NCI-H526 (cell line): Measurements from ENCODE around the gene CCDC144A.
"Not testable (repeated sequence)": the region's sequence is repeated elsewhere in the genome, so short reads cannot be mapped to it uniquely, and the experiment has no call there.

ENCODE experiments used
- DNase-seq, 2 experiments: peaks; one replicate each; lab custom pipeline; 2025; lab: John Stamatoyannopoulos, UW

Gene CCDC144A

DNA sequence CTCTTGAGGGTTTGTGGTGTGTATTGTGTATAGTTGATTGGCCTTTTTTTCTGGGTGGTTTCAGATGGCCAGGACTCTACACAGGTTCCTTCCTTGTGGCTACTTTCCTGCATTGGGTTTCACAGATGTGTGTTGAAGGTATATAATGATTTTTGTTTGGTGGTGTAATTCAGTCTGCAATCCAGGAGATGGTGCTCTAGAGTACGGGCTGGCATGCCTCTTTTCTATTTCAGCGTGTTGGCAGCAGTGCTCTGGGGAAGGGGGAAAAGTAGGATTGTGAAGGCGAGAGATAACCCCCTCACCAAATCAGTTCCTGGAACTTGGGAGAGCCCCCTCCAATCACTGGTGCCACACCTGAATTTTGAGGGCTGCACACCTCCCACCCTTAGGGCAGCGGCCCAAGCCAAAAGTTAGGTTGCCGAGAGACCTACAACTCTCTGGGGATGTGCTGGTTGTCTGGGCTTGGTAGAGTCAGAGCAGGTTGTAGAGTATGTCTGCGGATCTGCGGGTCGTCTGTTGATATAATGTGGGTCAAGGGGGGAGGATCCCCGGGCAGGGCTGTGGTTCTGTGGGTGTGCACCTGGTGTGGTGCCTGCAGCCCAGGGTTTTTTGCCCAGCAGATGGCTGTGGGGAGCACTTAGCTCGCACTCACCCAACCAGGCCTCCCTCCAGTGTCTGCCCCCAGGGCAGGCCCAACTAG, 61.3 kb downstream of the CCDC144A start:
- DNase-seq: peak in 1 of 2 experiments; percentile 9

- not testable (repeated sequence) for DNase-seq
Observed at GRCh38 chr17:16751924-16752287, 61.9 kb downstream of the CCDC144A start.

DNA sequence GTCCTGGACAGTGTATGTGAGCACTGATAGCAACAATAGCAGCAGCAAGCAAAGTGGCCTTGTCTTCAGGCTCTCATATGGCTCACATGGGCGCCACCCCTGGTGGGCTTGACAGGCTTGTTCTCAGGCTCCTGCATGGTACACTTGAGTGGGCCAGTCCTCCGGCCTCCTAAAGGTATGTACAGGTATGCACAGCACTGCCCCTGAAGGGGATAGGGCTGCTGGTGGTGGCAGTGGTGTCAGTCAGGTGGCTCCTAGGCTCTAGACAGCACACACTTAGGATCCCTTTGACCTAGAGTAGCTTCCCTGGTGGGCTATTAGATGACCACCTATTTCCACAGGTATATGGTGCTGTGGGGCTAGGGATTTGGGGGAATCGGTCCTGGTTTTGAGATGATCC, 67.5 kb downstream of the CCDC144A start:
- not testable (repeated sequence) for DNase-seq

- DNase-seq: not testable (repeated sequence)
Observed at GRCh38 chr17:16758177-16758576, 68.1 kb downstream of the CCDC144A start.

- not testable (repeated sequence) for DNase-seq
Observed at GRCh38 chr17:16768290-16769175, 78.5 kb downstream of the CCDC144A start.

GRCh38 chr17:16772394-16773145, 82.5 kb downstream of the CCDC144A start:
- DNase-seq: not testable (repeated sequence)

DNA sequence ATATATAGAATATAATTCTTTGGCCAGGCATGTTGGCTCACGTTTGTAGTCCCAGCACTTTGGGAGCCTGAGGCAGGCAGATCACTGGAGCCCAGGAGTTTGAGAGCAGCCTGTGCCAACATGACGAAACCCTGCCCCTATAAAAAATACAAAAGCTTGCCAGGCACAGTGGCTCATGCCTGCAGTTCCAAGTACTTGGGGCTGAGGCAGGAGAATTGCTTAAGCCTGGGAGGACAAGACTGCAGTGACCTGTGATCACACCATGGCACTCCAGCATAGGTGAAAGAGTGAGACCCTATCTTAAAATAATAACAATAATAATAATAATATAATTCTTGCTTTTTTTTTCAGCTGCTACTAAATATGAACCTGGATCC, 83.1 kb downstream of the CCDC144A start:
- DNase-seq: not testable (repeated sequence)

GRCh38 chr17:16787851-16788250, 97.8 kb downstream of the CCDC144A start:
- not testable (repeated sequence) for DNase-seq

DNA sequence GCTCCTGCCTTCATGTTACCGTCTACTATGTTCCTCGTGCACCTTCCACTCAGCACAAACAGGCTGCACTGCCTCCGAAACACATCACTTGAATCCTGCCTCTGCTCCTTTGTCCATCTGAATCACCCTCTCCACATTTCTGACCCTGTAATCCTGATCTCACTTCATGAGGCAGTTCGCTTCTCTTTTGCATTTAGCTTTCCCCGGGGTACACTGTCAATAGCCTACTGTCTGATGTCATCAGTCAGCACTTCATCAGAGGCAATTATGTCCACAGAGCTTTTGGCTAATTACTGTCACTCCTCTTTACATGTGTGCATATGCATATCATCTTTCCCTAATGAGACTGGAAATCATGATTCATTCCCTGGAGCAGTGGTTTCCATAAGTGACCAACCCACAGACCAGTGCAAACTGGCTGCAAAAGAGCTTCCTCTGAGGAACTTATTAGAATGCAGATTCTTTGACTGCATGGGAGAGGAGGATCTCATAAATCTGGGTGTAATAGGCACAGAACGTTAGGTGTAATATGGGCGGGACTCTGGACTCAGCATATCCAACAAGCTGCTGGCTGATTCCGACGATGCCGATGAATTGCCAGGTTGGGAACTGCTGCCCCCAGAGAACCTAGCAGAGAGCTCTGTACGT, 99.0 kb downstream of the CCDC144A start:
- not testable (repeated sequence) for DNase-seq

GRCh38 chr17:16789622-16790021, 99.6 kb downstream of the CCDC144A start:
- DNase-seq: not testable (repeated sequence)

- not testable (repeated sequence) for DNase-seq
Observed at GRCh38 chr17:16790313-16790871, 100.4 kb downstream of the CCDC144A start.

DNA sequence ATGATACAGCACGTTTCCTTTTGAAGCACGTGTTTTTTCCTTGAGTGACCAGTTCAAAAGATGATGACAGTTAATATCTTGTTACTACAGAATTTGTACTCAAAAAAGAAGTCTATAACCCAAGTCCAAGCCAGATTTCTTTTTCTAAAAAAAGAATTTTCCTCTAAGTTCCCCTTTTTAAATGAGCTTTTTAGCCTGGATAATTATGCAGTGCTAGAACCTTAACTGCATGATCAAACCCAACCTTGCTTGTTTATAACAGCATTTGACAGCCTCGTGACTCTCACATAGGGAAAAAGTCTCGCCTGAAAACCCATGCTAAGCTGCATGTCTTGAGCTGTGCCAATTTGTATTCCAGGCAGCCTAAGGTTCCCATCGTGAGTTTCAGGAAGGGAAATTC, 104.2 kb downstream of the CCDC144A start:
- DNase-seq: not testable (repeated sequence)

DNA sequence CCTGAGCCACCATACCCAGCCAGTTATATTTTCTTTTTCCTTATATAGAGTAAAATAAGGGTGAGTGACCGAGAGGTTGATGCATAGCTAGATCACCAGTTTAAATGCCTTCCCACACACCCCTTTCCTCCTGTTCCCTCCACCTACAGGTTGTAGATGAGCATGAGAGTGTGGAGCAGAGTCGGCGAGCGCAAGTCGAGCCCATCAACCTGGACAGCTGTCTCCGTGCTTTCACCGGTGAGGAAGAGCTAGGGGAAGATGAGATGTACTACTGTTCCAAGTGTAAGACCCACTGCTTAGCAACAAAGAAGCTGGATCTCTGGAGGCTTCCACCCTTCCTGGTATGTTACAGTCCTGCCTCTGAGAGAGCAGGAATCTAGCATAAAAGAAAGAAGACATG, 105.9 kb downstream of the CCDC144A start:
- DNase-seq: not testable (repeated sequence)

DNA sequence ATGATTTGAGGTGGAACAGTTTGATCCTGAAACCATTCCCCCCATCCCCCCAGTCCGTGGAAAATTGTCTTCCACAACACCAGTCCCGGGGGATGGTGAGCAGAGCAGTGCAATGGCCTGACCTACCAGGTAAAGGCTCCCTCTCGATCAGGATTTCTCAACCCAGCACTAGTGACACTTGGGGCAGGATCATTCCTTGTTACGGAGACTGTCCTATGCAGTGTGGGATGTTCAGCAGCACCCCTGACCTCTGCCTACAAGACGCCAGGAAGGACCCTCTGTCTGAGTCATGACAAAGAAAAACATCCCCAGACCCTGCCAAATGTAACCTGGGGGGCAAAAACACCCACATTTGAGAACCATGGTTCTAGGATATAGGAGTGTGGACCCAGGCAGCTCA, 114.8 kb downstream of the CCDC144A start:
- not testable (repeated sequence) for DNase-seq

GRCh38 chr17:16806599-16806998, 116.6 kb downstream of the CCDC144A start:
- DNase-seq: not testable (repeated sequence)

GRCh38 chr17:16807620-16808019, 117.6 kb downstream of the CCDC144A start:
- DNase-seq: not testable (repeated sequence)

DNA sequence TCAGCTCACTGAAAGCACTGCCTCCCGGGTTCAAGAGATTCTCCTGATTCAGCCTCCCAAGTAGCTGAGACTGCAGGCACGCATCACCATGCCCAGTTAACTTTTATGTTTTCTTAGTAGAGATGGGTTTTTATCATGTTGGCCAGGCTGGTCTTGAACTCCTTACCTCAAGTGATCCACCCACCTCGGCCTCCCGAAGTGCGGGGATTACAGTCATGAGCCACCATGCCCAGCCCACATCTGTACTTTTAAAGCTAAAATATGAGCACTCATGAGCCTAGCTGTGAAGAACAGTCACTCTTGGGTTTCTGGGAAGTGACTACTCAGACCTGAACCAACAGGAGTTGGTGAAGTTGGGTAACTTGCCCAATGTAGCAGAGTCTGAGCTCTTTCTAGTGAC, 120.2 kb downstream of the CCDC144A start:
- DNase-seq: not testable (repeated sequence)

DNA sequence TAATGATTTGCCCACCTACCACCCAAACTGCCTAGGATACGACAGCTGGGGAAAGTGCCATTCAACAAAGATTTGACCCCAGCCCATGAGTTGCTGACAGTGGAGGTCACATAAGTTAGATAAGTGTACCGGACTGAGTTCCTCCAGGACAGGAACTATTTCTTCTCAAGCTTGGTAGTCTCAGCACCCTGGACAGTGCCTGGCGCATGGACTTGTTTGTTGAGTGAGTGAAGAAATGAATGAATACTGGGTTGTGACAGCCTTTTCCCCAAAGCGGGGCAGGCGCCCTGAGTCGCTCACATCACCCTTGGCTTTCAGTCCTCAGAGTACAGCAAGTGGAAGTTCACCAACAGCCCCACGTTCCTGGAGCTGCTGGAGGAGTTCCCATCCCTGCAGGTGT, 122.1 kb downstream of the CCDC144A start:
- not testable (repeated sequence) for DNase-seq

DNA sequence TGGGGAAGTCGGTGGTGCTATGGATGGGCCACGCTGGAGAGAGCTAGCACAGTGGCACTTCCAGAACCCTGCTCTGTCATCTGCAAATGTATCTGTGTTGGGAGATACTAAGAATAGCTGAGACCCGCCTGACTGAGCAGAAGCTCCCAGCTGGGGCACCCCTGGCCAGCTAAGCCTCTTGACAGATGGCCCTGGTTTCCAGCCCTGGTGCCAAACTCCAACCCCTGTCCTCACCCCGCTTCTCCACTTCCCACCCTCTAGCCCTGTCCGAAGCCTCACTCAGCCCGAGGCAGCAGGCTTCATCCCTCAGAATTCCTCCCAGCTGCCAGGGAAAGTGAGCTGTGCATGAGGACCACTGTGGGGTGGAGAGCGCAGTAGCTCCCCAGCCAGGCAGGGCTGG, 124.4 kb downstream of the CCDC144A start:
- no peak for DNase-seq

DNA sequence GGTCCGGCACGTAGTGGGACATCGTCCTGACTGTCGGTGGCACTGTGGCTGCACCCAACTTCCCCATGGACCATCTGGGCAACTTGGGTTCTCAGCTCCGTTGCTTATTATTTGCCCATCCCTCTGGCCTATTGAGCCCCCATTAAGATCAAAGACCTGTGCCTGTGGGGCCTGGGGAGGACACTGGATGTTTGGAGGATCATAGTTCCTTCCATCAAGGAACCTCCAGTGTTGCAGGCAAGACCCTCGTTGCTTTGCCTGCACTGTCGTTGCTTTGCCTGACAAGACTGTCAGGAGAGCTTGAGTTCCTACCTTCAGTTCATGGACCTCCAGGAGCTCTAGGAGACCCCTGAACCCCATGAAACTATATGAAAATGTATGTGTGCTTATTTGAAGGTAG, 127.2 kb downstream of the CCDC144A start:
- DNase-seq: no peak

GRCh38 chr17:16817940-16818339, 127.9 kb downstream of the CCDC144A start:
- DNase-seq: not testable (repeated sequence)
